HepG2 (cell line): ENCODE measurements around the gene MED15. TPM values are rescaled to one million over a fixed set of nuclear protein-coding genes. Genes with fewer than 3 reads are reported as not detected.
A peak's percentile ranks its signal among the peaks of the same experiment; 100 is the strongest.

ENCODE experiments used
- AGO2 ChIP-seq: fragments of 200-400 bp; formaldehyde crosslinking; optimal IDR thresholded peaks from 2 replicates; pipeline ENCODE3; 2017; ENCODE audit warnings: mild to moderate bottlenecking, low read depth, low read length, moderate library complexity
- CENPT ChIP-seq: sonication (generic); formaldehyde crosslinking; IDR thresholded peaks from 2 replicates; pipeline ENCODE4 v1.8.0; 2022; ENCODE audit warnings: low read depth, mild to moderate bottlenecking, moderate library complexity, missing genetic modification reagents
- GABPB1 ChIP-seq: IDR thresholded peaks from 2 replicates; pipeline ENCODE4 v1.6.1; 2016; ENCODE audit warnings: mild to moderate bottlenecking, missing genetic modification reagents, moderate library complexity, missing compliant biosample characterization
- IRF9 ChIP-seq: sonication (generic); formaldehyde crosslinking; IDR thresholded peaks from 2 replicates; pipeline ENCODE4 v1.8.0; 2022; ENCODE audit warnings: missing genetic modification reagents, mild to moderate bottlenecking, borderline replicate concordance
- JUND ChIP-seq: sonication (generic); formaldehyde crosslinking; IDR thresholded peaks from 2 replicates; pipeline ENCODE4 v1.8.0; 2022; ENCODE audit warnings: mild to moderate bottlenecking, missing genetic modification reagents
- KLF13 ChIP-seq: sonication (generic); formaldehyde crosslinking; IDR thresholded peaks from 2 replicates; pipeline ENCODE4 v1.4.0; 2020; ENCODE audit warnings: mild to moderate bottlenecking, missing genetic modification reagents
- NR1H2 ChIP-seq: sonication (generic); formaldehyde crosslinking; IDR thresholded peaks from 2 replicates; pipeline ENCODE4 v1.8.1; 2022; ENCODE audit warnings: low read depth, missing genetic modification reagents, borderline replicate concordance
- PHF8 ChIP-seq: sonication (generic); formaldehyde crosslinking; IDR thresholded peaks from 2 replicates; pipeline ENCODE4 v1.5.0; 2020; ENCODE audit warnings: missing genetic modification reagents
- PLSCR1 ChIP-seq: sonication (generic); formaldehyde crosslinking; IDR thresholded peaks from 2 replicates; pipeline ENCODE4 v1.5.0; 2020; ENCODE audit warnings: missing genetic modification reagents, mild to moderate bottlenecking, borderline replicate concordance
- POLR2AphosphoS5 ChIP-seq: IDR thresholded peaks from 2 replicates; pipeline ENCODE4 v1.6.1; 2012; ENCODE audit warnings: low read depth, low read length
- POLR2G ChIP-seq: fragments of 200-400 bp; formaldehyde crosslinking; IDR thresholded peaks from 2 replicates; pipeline ENCODE4 v1.6.1; 2018; ENCODE audit warnings: mild to moderate bottlenecking, low read depth, low read length, moderate library complexity
- PRMT3 ChIP-seq: sonication (generic); formaldehyde crosslinking; IDR thresholded peaks from 2 replicates; pipeline ENCODE4 v1.8.1; 2022; ENCODE audit warnings: low read depth, mild to moderate bottlenecking, moderate library complexity, missing genetic modification reagents, borderline replicate concordance
- SALL1 ChIP-seq: sonication (generic); formaldehyde crosslinking; IDR thresholded peaks from 2 replicates; pipeline ENCODE4 v1.8.0; 2022; ENCODE audit warnings: mild to moderate bottlenecking, missing genetic modification reagents
- TBX2 ChIP-seq: sonication (generic); formaldehyde crosslinking; IDR thresholded peaks from 2 replicates; pipeline ENCODE4 v1.5.0; 2020; ENCODE audit warnings: missing genetic modification reagents, mild to moderate bottlenecking, borderline replicate concordance
- ZBTB2 ChIP-seq: sonication (generic); formaldehyde crosslinking; IDR thresholded peaks from 2 replicates; pipeline ENCODE4 v1.8.0; 2022; ENCODE audit warnings: low read depth, missing genetic modification reagents
- ZFAT ChIP-seq: sonication (generic); formaldehyde crosslinking; conservative IDR thresholded peaks from 2 replicates; pipeline ENCODE4 v1.8.1; 2023; ENCODE audit warnings: missing genetic modification reagents, inconsistent platforms
- ZMYM4 ChIP-seq: sonication (generic); formaldehyde crosslinking; IDR thresholded peaks from 2 replicates; pipeline ENCODE4 v1.8.1; 2023; ENCODE audit warnings: mild to moderate bottlenecking, missing genetic modification reagents
- ZNF121 ChIP-seq: sonication (generic); formaldehyde crosslinking; IDR thresholded peaks from 2 replicates; pipeline ENCODE4 v1.5.0; 2020; ENCODE audit warnings: mild to moderate bottlenecking, missing genetic modification reagents
- ZNF136 ChIP-seq: sonication (generic); formaldehyde crosslinking; IDR thresholded peaks from 2 replicates; pipeline ENCODE4 v1.8.1; 2022; ENCODE audit warnings: low read depth, mild to moderate bottlenecking, moderate library complexity, missing genetic modification reagents
- ZNF17 ChIP-seq: sonication (generic); formaldehyde crosslinking; IDR thresholded peaks from 2 replicates; pipeline ENCODE4 v1.5.0; 2020; ENCODE audit warnings: mild to moderate bottlenecking, missing genetic modification reagents
- ZNF367 ChIP-seq: sonication (generic); formaldehyde crosslinking; IDR thresholded peaks from 2 replicates; pipeline ENCODE4 v1.4.0; 2020; ENCODE audit warnings: missing genetic modification reagents, borderline replicate concordance
- ZNF441 ChIP-seq: sonication (generic); formaldehyde crosslinking; IDR thresholded peaks from 2 replicates; pipeline ENCODE4 v1.7.0; 2021; ENCODE audit warnings: missing genetic modification reagents, borderline replicate concordance
- ZNF501 ChIP-seq: sonication (generic); formaldehyde crosslinking; IDR thresholded peaks from 2 replicates; pipeline ENCODE4 v1.5.1; 2020; ENCODE audit warnings: mild to moderate bottlenecking, moderate library complexity, missing genetic modification reagents
- ZNF547 ChIP-seq: sonication (generic); formaldehyde crosslinking; IDR thresholded peaks from 2 replicates; pipeline ENCODE4 v1.5.1; 2020; ENCODE audit warnings: mild to moderate bottlenecking, missing genetic modification reagents
- ZNF598 ChIP-seq: sonication (generic); formaldehyde crosslinking; IDR thresholded peaks from 2 replicates; pipeline ENCODE4 v1.5.1; 2020; ENCODE audit warnings: mild to moderate bottlenecking, missing genetic modification reagents, borderline replicate concordance
- polyA plus RNA-seq, 8 experiments: library from polyadenylated mRNA; depleted of rRNA in 3 of 8; stranded (reverse) in 7 of 8; unstranded in 1 of 8; fragments of >200 nt; fragmentation: Illumina TruSeq in 4 of 8; extraction: Trizol in 4 of 8; gene quantifications; 2 replicates each; pipeline versions ENCODE4 v1.2.1 to v1.2.3, GENCODE V29; 2011 to 2016; ENCODE audit warnings: low read depth in 4 of 8, missing spikeins in 1 of 8, mixed read lengths in 1 of 8; ENCODE audit not compliant: insufficient read depth in 1 of 8
- total RNA-seq, 5 experiments: library from RNA; depleted of rRNA; stranded (reverse); fragments of >200 nt; fragmentation: Illumina TruSeq; extraction: Trizol; gene quantifications; 2 replicates each; pipeline ENCODE4 v1.2.3, GENCODE V29; 2016; ENCODE audit warnings: low read depth in 1 of 5
- TF ChIP-seq, protein P1 (sequence below): sonication (generic); formaldehyde crosslinking; IDR thresholded peaks from 2 replicates; pipeline ENCODE4 v1.8.1; 2023; ENCODE audit warnings: missing genetic modification reagents, mild to moderate bottlenecking, borderline replicate concordance

MED15 gene
- total and polyA plus RNA-seq, 2 of the 13 experiments (the other 11 are each of a cell fraction or from before 2014, with no cell fraction given): 14.3 to 27.0 TPM

- TF ChIP-seq PLSCR1 (CRISPR knock-in tag): 0 out of 2 replicates have a peak, but pooled peaks have one; percentile 28
- no peak for TF ChIP-seq KLF13
- TF ChIP-seq ZNF441 (CRISPR knock-in tag): no peak
- 0 out of 2 replicates have a peak, but pooled peaks have one; percentile 32 for TF ChIP-seq CENPT (CRISPR knock-in tag)
- TF ChIP-seq ZNF367 (CRISPR knock-in tag): peak; percentile 50; the same call in 1 of the 2 replicates
- TF ChIP-seq ZNF547 (CRISPR knock-in tag): peak; percentile 18; the same call in 1 of the 2 replicates
- TF ChIP-seq GABPB1: peak; percentile 42; the same call in 1 of the 2 replicates
- 0 out of 2 replicates have a peak, but pooled peaks have one; percentile 42 for TF ChIP-seq ZNF501 (CRISPR knock-in tag)
- 0 out of 2 replicates have a peak, but pooled peaks have one; percentile 16 for TF ChIP-seq NR1H2 (CRISPR knock-in tag)
- TF ChIP-seq POLR2AphosphoS5: peak; percentile 8; the same call in 1 of the 2 replicates
- TF ChIP-seq SALL1 (CRISPR knock-in tag): peak; percentile 67
- TF ChIP-seq ZNF121: no peak
- TF ChIP-seq ZNF598 (CRISPR knock-in tag): 0 out of 2 replicates have a peak, but pooled peaks have one; percentile 43
- TF ChIP-seq PRMT3 (CRISPR knock-in tag): no peak
- TF ChIP-seq ZFAT (CRISPR knock-in tag): no peak
- peak; percentile 78 for TF ChIP-seq ZBTB2 (CRISPR knock-in tag)
- peak; percentile 70; the same call in 1 of the 2 replicates for TF ChIP-seq PHF8 (CRISPR knock-in tag)
- TF ChIP-seq AGO2: peak; percentile 59
- peak; percentile 28; the same call in 1 of the 2 replicates for TF ChIP-seq TBX2
- TF ChIP-seq, protein P1, sequence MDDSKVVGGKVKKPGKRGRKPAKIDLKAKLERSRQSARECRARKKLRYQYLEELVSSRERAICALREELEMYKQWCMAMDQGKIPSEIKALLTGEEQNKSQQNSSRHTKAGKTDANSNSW (CRISPR knock-in tag): peak; percentile 20; the same call in 1 of the 2 replicates
- TF ChIP-seq JUND (CRISPR knock-in tag): no peak
- TF ChIP-seq ZNF136 (CRISPR knock-in tag): 0 out of 2 replicates have a peak, but pooled peaks have one; percentile 24
- peak; percentile 15; the same call in 1 of the 2 replicates for TF ChIP-seq POLR2G
- no peak for TF ChIP-seq IRF9
- 0 out of 2 replicates have a peak, but pooled peaks have one; percentile 0 for TF ChIP-seq ZNF17 (CRISPR knock-in tag)
- peak; percentile 9; the same call in 1 of the 2 replicates for TF ChIP-seq ZMYM4
Observed at GRCh38 chr22:20494978-20495860, 12.2 kb upstream of the MED15 start, which contains the start of gene KLHL22 (continued).
